OCI-M1 (cell line): ENCODE results near the gene NRBF2.
"Not testable (repeated sequence)": the region's sequence is repeated elsewhere in the genome, so short reads cannot be mapped to it uniquely, and the experiment has no call there.

Experiments
- DNase-seq: peaks from one replicate; lab custom pipeline; 2025; lab: John Stamatoyannopoulos, UW

The NRBF2 gene

GRCh38 chr10:63116452-63117072 is 16.6 kb upstream of the NRBF2 start:
- DNase-seq: no peak

GRCh38 chr10:63119041-63119440 is 14.1 kb upstream of the NRBF2 start:
- DNase-seq: no peak

DNA sequence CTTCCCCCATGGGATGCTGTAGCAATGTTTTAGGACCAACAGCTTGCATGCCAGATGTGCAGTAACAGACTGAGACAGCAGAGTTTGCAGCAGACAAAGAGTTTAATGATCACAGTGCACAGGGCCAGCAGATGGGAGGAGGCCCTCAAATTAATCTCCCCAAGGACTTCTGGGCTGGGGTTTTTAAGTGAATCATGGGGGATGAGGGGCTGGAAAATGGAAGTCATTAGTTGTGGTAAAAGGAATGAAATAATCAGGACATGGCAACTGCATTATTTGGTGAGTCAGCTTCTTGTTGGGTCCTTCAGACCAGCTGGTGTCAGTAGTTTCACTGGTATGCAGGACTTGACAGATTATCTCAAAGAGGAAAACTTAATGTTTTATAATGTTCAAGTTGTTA is 12.6 kb upstream of the NRBF2 start:
- DNase-seq: no peak

GRCh38 chr10:63123727-63124362 is 9.3 kb upstream of the NRBF2 start:
- DNase-seq: no peak

DNA sequence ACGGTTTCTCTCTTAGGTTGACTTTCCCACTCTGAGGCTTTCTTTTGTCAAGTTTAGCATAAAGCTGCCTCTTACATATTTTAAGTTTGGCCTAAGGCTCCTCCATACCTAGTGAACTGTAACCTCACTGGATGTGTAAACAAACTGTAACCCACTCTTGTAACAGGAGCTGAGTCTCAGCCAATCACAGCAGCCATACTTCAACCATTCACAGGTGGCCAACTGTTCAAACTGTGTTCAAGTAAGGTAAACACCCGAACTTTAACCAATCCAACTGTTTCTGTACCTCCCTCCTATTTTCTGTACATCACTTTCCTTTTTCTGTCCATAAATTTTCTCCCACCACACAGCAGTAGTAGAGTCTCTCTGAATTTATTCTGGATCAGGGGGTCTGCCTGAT is 7.7 kb upstream of the NRBF2 start:
- DNase-seq: no peak

GRCh38 chr10:63128443-63128842 is 4.7 kb upstream of the NRBF2 start:
- DNase-seq: no peak

DNA sequence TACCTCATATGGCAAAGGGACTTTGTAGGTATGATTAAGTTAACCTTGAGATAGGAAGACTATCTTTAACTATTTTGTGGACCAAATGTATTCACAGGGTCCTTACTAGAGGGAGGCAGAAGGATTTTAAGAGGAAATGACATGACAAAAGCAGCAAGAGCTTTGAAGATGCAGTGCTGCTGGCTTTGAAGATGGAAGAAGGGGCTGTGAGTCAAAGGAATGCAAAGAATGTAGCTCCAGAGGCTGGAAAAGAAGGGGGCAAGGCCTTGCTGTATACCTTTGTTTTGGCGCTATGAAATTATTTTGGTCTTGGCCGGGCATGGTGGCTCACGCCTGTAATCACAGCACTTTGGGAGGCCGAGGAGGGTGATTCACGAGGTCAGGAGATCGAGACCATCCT is 3.2 kb upstream of the NRBF2 start:
- no peak for DNase-seq

DNA sequence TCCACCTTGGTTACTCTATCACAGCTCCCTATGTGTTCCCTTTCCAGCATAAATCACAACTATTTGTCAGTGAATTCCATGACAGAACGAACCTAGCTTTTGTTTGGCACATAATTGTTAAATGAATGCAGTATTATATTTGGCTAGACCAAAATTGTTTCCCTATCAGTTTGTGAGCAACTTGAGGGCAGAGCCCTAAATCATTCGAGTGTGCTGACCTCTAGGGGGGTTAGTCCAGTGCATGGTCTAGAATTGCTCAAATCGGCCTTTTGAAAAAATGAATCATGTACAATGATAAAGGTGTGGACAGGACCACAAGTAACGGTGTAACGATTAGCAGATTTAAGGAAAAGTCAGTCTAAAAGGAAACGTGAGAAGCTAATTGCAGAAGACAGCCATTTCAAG is 475 bp upstream of the NRBF2 start:
- DNase-seq: no peak

GRCh38 chr10:63133821-63134557 is 861 bp downstream of the NRBF2 start:
- DNase-seq: peak; percentile 68

DNA sequence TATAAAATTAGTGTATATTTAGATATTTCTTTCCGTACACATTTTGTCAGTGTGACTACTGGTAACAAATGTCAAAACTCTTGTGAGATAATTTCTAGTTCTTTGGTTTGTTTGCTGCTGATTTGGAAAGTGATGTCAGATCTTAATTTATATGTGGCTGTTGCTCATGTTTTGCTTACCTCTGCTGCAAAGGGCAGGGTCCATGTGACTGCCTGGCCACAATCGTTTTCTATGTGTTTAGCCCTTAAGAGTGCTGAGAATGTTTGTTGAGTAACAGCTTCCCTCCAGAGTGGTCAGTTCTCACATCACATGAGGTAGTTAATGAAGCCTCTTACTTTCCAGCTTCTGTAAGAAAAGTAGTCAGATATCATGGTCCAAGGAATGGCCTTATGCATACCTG is 4.2 kb downstream of the NRBF2 start:
- peak; percentile 32 for DNase-seq

DNA sequence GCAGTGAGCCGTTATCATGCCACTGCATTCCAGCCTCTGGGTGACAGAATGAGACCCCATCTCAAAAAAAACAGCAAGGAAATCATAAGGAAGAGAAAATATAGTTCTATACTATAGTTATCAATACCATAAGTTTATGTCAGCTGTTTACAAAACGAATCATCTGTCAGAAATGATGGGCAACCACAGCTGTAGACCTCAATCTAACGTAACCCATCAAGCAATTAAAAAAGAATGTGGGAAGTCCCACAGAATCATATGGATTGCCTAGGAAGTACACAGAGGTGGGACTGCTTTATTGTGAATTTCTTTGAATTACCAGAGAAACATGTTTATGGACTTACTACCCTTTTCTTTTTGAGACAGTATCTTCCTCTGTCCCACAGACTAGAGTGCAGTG is 6.9 kb downstream of the NRBF2 start:
- DNase-seq: peak; percentile 65

DNA sequence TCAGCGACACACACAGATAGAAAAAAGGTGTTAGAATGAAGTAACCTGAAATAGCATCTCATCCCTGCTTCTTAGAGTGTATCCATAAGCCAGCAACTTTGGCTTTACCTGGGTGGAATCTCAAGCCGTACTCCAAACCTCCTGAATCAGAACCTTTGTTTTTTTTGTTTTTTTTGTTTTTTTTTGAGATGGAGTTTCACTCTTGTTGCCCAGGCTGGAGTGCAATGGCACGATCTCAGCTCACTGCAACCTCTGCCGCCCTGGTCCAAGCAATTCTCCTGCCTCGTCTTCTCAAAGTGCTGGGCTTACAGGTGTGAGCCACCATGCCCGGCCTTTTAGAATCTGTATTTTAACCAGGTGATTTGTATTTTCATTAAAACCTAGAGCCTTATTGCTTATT is 9.0 kb downstream of the NRBF2 start:
- DNase-seq: no peak

- no peak for DNase-seq
Measured at GRCh38 chr10:63143987-63144386, 10.9 kb downstream of the NRBF2 start.

DNA sequence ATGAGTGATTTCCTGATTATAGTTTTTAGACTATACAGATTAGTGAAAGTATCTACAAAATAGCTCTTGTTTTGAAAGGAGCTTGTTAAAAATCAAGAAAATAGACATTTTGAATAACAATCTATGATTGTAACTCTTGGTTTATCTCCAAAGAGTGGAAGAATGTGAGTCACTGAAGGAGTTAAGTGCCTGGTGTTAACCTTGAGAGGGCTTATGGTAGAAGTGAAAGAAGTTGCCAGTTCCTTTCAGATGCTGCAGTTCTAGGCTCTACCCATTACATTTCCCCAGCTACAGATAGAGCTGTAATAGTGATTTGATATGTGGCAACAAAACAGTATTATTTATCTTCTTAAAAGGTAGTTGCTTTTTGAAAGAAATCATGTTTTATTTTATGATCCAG is 12.7 kb downstream of the NRBF2 start:
- DNase-seq: no peak

DNA sequence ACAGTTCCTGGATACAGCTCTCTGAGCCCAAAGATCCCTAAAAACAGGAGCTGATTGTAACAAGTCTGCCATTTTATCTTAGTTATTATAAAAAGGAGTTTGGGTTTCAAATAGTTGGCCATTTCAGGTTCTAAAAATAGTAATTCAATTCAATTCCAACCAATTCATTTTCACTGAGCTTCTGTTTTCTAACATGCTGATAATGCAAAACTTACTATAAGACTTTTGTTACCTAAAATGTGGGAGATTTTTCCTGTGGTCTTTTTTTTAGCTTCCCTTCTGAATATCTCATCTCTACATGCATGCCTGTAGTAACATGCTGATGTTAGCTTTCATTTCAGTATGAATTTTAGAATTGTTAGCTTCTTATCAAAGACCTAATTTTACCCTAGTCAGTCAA is 13.4 kb downstream of the NRBF2 start:
- no peak for DNase-seq

DNA sequence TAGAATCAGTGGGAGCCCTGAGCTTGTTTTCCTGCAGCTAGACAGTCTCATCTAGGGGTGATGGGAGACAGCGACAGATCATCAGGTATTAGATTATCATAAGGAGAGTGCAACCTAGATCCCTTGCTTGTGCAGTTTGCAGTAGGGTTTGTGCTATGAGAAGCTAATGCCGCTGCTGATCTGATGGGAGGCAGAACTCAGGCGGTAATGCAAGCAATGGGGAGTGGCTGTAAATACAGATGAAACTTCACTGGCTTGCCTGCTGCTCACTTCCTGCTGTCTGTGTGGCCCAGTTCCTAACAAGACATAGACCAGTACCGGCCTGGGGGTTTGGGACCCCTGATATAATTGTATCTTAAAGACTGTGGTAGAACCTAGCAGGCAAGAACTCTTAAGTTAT is 17.6 kb downstream of the NRBF2 start:
- DNase-seq: no peak

DNA sequence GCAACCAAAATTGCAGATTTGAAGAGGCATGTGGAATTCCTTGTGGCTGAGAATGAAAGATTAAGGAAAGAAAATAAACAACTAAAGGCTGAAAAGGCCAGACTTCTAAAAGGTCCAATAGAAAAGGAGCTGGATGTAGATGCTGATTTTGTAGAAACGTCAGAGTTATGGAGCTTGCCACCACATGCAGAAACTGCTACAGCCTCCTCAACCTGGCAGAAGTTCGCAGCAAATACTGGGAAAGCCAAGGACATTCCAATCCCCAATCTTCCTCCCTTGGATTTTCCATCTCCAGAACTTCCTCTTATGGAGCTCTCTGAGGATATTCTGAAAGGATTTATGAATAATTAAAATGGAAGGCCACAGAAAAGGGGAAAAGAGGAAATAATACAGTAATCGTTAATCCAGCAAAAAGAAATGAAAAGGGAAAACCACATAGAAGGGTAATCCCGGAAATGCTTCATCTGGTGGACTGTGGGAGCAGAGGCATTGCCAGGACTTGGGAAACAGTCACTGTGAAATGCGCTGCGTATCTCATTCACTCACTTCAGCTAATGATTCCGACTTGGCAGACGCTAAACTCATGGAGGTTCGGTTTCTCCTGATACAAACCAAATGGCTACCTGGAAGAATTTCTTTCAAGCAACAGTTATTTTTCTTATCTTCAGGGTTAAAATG is 20.9 kb downstream of the NRBF2 start:
- DNase-seq: not testable (repeated sequence)

DNA sequence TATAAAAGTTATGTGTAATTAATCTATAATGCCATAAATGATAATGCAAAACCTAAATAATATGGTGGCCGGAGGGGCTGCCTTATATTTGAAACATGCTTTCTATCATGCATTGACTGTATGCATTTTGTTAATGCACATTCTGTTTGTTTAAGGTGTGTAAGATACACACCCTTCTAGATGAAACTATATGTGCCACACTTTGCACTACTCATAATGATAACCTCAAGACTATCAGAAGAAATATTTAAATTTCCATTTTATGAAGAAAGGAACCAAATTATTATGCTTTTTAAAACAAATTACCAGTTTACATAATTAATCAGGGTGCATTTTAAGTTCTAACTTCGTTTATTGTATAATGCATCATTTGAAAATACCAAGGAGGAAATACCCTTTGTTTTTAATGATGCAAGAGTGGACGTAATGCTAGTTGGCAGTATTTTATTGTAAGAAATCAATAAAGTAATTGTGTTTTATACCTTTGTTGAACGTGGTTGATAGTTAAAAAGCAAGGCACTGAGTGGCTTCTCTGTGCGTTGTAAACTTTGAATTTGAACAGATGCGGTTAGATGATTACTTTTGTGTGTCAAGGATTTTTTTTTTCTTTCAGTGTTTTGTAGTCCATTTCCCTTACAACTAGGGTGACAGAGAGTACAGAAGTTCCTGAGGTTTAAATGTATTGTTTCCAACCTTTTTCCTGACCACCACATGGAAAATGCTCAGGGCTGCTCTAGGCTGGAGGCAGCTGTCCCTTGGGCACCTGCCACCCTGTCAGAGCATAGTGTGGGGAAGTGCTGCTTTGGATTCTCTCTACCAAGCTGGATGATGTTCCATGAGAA is 21.6 kb downstream of the NRBF2 start:
- DNase-seq: no peak

DNA sequence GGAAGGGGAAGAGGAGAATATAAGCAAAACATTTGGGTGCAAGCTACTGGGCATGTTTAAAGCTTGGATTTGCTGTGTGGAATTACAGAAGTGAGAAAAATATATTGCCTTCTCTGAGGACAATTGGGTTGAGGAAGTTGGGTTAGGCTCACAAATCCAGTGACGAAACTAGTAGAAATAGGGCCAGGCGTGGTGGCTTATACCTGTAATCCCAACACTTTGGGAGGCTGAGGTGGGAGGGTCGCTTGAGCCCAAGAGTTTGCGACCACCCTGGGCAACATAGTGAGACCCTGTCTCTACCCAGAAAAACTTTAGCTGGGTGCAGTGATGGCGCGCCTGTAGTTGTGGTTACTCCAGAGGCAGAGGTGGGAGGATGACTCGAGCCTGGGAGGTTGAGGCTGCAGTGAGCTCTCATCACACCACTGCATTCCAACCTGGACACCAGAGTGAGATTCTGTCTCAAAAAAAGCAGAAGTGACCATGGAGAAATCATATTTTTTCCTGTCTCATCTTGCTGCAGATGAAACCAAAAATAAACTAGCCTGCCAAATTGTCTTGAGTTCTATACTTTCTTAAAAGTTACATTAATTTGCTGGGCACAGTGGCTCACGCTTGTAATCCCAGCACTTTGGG is 22.4 kb downstream of the NRBF2 start:
- no peak for DNase-seq

- DNase-seq: no peak
Measured at GRCh38 chr10:63156236-63156635, 23.1 kb downstream of the NRBF2 start.

DNA sequence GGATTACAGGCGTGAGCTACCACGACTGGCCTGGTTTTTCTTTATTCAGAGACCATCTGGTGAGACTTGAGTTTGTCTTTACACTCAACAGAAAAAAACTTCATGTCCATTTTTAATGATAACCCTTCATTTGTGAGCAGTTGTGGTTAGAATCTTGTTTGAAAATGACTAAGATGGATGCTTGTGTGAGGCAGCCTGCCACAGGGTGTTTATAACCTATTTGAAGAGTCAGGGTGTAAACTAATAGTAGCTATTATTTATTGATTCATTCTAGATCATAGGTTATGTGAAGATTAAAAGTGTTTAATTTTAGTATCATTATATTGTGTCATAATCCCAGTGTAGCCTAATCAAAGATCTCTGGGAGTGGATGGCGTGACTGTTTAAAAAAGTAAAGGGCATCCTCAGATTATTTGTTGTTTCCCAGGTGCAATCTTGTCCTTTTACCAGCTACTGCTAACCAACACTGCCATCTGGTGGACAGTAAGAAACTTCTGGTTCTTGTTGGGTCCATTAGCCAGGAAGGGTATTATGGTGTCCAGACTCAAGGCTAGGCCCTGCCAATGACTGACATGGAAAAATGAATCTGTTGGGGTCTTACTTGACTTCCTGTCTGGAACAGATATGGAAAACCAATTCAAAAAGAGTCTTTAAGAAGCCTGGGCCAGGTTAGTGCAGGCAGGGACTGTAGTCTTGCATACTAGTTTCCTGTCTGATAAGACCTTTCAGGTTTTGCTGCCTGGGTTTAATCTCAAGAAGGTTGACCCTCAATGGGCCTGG is 24.9 kb downstream of the NRBF2 start:
- peak; percentile 88 for DNase-seq
